Measurements from ENCODE around the gene PYGB.

- TF ChIP-seq CTCF (conservative IDR thresholded peaks at IDR 0.05; ENCODE audit: low read depth, low read length) (no peak), EZH2phosphoT487 (IDR thresholded peaks at IDR 0.05; ENCODE audit: borderline replicate concordance, low read length) (no peak), EZH2 (IDR thresholded peaks at IDR 0.05; ENCODE audit: low read length, unreplicated experiment) (no peak)
These were observed 26.9 kb upstream of the PYGB start for GRCh38 chr20:25220810-25221591.

Data from PC-3 (cell line).